ENCODE data around the gene GPATCH1. TPM values are rescaled to one million over a fixed set of nuclear protein-coding genes. Genes with fewer than 3 reads are reported as not detected.
"Not testable (repeated sequence)": the region's sequence is repeated elsewhere in the genome, so short reads cannot be mapped to it uniquely, and the experiment has no call there.

Gene GPATCH1
- total RNA-seq, 2 experiments from 2014 or later = 14.7 to 14.9 TPM

DNA sequence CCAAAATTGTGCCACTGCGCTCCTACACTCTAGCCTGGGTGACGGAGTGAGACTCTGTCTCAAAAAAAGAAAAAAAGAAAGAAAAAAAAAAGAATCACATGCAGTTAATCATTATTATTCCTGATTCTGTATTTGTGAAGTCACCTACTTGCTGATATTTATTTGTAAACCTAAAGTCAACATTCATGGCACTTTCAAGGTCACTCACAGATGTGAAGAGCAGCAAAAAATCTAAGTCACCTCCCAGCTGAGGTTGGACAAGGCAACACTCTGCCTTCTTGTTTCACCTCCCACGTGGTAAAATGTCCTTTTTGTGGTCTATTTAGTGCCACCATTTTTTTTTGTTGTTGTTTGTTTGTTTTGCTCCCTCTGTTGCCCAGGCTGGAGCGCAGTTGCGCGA, 77.4 kb downstream of the GPATCH1 start:
- no peak for DNase-seq
- Mint-ChIP-seq H3K27ac (peak overlapping the region; percentile 69), H3K4me3 (no peak overlapping the region), H3K9me3 (peaks cover 4% of the 10 kb centered on the region), H3K27me3 (no peaks in the 10 kb centered on the region), H3K4me1 (peaks cover 41% of the 10 kb centered on the region), H3K36me3 (ENCODE audit: low read depth) (peaks cover 4% of the 10 kb centered on the region)
- ChIA-PET CTCF (interaction anchor here (2.5 to 10.2 kb wide), 2 partner anchors 14 to 19 kb away, joined by 8 to 58 read pairs; no protein-coding TSS in a partner anchor), POLR2A (interaction anchor here (2.5 kb wide), 1 partner anchor 19 kb away, joined by 12 read pairs; no protein-coding TSS in a partner anchor)

DNA sequence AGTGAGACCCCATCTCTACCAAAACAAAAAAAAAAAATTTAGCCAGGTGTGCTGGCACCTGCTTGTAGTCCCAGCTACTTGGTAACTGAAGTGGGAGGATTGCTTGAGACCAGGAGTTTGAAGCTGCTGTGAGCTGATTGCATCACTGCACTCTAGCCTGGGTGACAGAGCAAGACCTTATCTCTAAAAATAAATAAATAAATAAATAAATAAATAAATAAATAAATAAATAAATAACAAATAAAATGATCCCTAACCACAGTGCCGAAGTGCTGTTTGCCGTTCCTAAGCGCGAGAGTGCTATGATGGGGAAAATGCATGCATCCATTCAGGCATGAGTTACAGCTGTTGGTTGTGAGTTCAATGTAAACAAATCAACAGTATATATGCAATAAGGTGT, 78.2 kb downstream of the GPATCH1 start:
- H3K36me3 Mint-ChIP-seq (ENCODE audit: low read depth) = peaks cover 4% of the 10 kb centered on the region
- ChIA-PET CTCF (interaction anchor here (10.2 kb wide), 1 partner anchor 18 kb away, joined by 58 read pairs; no protein-coding TSS in a partner anchor), POLR2A (interaction anchor here (2.5 kb wide), 1 partner anchor 18 kb away, joined by 12 read pairs; no protein-coding TSS in a partner anchor)
- H3K4me3 Mint-ChIP-seq = no peak overlapping the region
- no peak for DNase-seq
- H3K4me1 Mint-ChIP-seq = peaks cover 41% of the 10 kb centered on the region
- H3K27ac Mint-ChIP-seq = no peak overlapping the region
- H3K27me3 Mint-ChIP-seq = no peaks in the 10 kb centered on the region
- peaks cover 4% of the 10 kb centered on the region for H3K9me3 Mint-ChIP-seq

DNA sequence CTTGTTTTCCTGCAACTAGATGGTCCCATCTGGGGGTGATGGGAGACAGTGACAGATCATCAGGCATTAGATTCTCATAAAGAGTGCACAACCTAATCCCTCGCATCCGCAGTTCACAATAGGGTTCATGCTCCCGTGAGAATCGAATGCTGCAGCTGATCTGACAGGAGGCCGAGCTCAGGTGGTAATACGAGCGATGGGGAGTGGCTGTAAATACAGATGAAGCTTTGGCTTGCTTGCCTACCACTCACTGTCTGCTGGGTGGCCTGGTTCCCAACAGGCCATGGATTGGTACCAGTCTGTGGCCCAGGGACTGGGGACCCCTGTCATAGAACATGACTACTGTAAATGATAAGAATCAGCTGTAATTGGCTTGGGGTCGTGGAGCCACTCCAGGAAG, 78.9 kb downstream of the GPATCH1 start:
- POLR2A ChIA-PET = interaction anchor here (0.6 to 2.5 kb wide), 2 partner anchors 17 to 78 kb away, joined by 3 to 12 read pairs; no protein-coding TSS in a partner anchor
- Mint-ChIP-seq H3K27ac (peak overlapping the region; percentile 88), H3K4me3 (peak overlapping the region; percentile 24), H3K9me3 (peaks cover 4% of the 10 kb centered on the region), H3K27me3 (no peaks in the 10 kb centered on the region), H3K4me1 (peaks cover 41% of the 10 kb centered on the region), H3K36me3 (ENCODE audit: low read depth) (peaks cover 4% of the 10 kb centered on the region)
- CTCF ChIA-PET = interaction anchor here (0.7 to 10.2 kb wide), 7 partner anchors 12 to 1518 kb away, joined by 3 to 58 read pairs (median 4); no protein-coding TSS in a partner anchor
- no peak for DNase-seq

DNA sequence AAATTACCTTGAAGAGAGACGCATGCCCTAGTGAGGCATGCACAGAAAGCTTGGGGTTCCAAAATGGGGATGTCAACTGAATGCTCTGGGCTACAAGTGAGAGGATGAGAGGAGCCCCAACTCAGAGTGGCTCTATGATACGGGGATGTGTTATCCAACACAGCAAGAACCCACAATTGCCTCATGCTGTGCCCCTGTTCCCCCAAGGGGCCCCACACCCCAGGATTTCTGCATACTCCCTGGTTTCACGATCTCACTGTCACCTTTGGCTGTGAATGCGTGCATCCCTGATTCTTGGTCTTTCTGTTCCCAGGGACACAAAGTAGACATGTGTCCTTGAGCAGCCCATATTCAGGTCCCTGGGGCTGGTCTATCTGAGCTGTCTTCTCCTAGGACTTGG, 80.2 kb downstream of the GPATCH1 start:
- Mint-ChIP-seq H3K4me3 (no peak overlapping the region), H3K4me1 (peaks cover 41% of the 10 kb centered on the region), H3K27ac (peak overlapping the region; percentile 88), H3K36me3 (ENCODE audit: low read depth) (peaks cover 4% of the 10 kb centered on the region), H3K9me3 (peaks cover 4% of the 10 kb centered on the region), H3K27me3 (no peaks in the 10 kb centered on the region)
- POLR2A ChIA-PET = interaction anchor here (2.5 kb wide), 1 partner anchor 16 kb away, joined by 12 read pairs; no protein-coding TSS in a partner anchor
- no peak for DNase-seq
- CTCF ChIA-PET = interaction anchor here (1.3 to 10.2 kb wide), 5 partner anchors 10 to 23 kb away, joined by 3 to 58 read pairs (median 5); no protein-coding TSS in a partner anchor

- ChIA-PET CTCF (interaction anchor here (1.2 to 10.2 kb wide), 3 partner anchors 14 to 21 kb away, joined by 3 to 58 read pairs (median 4); no protein-coding TSS in a partner anchor), POLR2A (interaction anchor here (0.6 kb wide), 1 partner anchor 13 kb away, joined by 3 read pairs; no protein-coding TSS in a partner anchor)
- no peak overlapping the region for H3K4me3 Mint-ChIP-seq
- H3K9me3 Mint-ChIP-seq = peaks cover 13% of the 10 kb centered on the region
- no peak for DNase-seq
- H3K36me3 Mint-ChIP-seq (ENCODE audit: low read depth) = peaks cover 4% of the 10 kb centered on the region
- no peaks in the 10 kb centered on the region for H3K27me3 Mint-ChIP-seq
- peaks cover 32% of the 10 kb centered on the region for H3K4me1 Mint-ChIP-seq
- H3K27ac Mint-ChIP-seq = no peak overlapping the region
Observed at GRCh38 chr19:33163481-33163880, 82.5 kb downstream of the GPATCH1 start.

DNA sequence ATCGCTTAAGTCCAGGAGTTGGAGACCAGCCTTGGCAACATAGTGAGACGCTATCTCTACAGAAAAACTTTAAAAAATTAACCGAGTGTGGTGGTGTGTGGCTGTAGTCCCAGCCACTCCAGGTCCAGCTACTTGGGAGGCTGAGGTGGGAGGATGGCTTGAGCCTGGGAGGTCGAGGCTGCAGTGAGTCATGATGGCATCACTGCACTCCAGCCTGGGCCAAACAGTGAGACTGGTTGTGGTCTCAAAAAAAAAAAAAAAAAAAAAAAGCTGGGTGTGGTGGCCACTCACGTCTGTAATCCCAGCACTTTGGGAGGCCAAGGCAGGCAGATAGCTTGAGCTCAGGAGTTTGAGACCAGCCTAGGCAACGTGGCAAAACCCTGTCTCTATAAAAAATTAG, 85.1 kb downstream of the GPATCH1 start:
- H3K27ac Mint-ChIP-seq; H3K4me3 Mint-ChIP-seq; H3K27me3 Mint-ChIP-seq; H3K36me3 Mint-ChIP-seq (ENCODE audit: low read depth); DNase-seq; H3K4me1 Mint-ChIP-seq: not testable (repeated sequence)
- ChIA-PET CTCF (interaction anchor here (0.6 to 10.2 kb wide), 3 partner anchors 11 to 36 kb away, joined by 3 to 58 read pairs (median 3); no protein-coding TSS in a partner anchor), POLR2A (interaction anchor here (0.6 kb wide), 1 partner anchor 178 kb away, joined by 4 read pairs; no protein-coding TSS in a partner anchor)
- peaks cover 13% of the 10 kb centered on the region for H3K9me3 Mint-ChIP-seq

GRCh38 chr19:33167438-33167837, 86.5 kb downstream of the GPATCH1 start:
- no peak for DNase-seq
- Mint-ChIP-seq H3K4me3 (no peak overlapping the region), H3K9me3 (peaks cover 13% of the 10 kb centered on the region), H3K27ac (no peak overlapping the region), H3K36me3 (ENCODE audit: low read depth) (peaks cover 4% of the 10 kb centered on the region), H3K27me3 (no peaks in the 10 kb centered on the region), H3K4me1 (peaks cover 1% of the 10 kb centered on the region)
- ChIA-PET POLR2A (no interaction called here), CTCF (interaction anchor here (10.2 kb wide), 1 partner anchor 10 kb away, joined by 58 read pairs; no protein-coding TSS in a partner anchor)

DNA sequence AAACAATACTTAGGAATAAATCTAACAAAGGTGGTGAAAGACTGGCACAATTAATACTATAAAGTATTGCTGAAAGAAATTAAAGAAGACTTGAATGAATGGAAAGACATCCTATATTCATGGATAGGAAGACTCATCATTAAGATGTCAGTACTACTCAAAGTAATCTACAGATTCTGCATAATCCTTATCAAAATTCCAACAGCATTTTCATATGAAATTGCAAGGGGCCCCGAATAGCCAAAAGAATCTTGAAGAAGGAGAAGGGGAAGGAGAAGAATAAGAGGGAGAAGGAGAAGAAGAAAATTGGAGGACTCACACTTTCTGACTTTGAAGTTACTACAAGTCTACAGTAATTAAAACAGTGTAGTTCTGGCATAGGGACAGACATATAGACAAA, 87.5 kb downstream of the GPATCH1 start:
- Mint-ChIP-seq H3K27ac (no peak overlapping the region), H3K4me3 (no peak overlapping the region), H3K9me3 (peaks cover 13% of the 10 kb centered on the region), H3K27me3 (no peaks in the 10 kb centered on the region), H3K36me3 (ENCODE audit: low read depth) (peaks cover 5% of the 10 kb centered on the region), H3K4me1 (peaks cover 5% of the 10 kb centered on the region)
- DNase-seq = no peak
- ChIA-PET CTCF (no interaction called here), POLR2A (no interaction called here)

DNA sequence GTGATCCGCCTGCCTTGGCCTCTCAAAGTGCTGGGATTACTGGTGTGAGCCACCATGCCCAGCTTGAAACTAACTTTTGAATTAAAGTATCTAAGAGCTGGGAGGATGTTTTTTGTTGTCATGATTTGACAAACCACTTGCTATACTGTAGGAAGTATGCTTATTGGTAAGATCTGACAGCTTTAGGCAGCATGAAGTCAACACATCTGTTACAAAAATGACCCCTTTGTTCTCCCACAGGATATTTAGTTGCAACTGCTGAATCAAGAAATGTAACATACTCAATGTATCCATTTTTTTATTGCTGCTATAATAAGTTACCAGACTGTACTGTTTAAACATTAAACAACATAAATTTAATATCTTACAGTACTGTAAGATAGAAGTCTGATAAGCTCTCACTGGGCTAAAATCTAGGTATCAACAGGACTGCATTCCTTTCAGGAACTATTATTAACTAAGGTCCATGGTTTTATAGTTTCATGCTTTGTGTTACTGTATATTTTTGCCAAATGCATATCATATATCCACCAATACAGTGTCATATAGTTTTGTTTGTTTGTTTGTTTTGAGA, 90.3 kb downstream of the GPATCH1 start:
- H3K9me3 Mint-ChIP-seq = peaks cover 13% of the 10 kb centered on the region
- no peak overlapping the region for H3K4me3 Mint-ChIP-seq
- CTCF ChIA-PET = interaction anchor here (1.1 to 2.5 kb wide), 2 partner anchors 9 to 504 kb away, joined by 3 to 5 read pairs; no protein-coding TSS in a partner anchor
- DNase-seq = no peak
- H3K4me1 Mint-ChIP-seq = peaks cover 19% of the 10 kb centered on the region
- H3K36me3 Mint-ChIP-seq (ENCODE audit: low read depth) = peaks cover 9% of the 10 kb centered on the region
- POLR2A ChIA-PET = no interaction called here
- no peaks in the 10 kb centered on the region for H3K27me3 Mint-ChIP-seq
- H3K27ac Mint-ChIP-seq = no peak overlapping the region

- H3K27ac Mint-ChIP-seq = no peak overlapping the region
Observed at GRCh38 chr19:33171916-33172359, 91.0 kb downstream of the GPATCH1 start.

GRCh38 chr19:33174186-33174585, 93.2 kb downstream of the GPATCH1 start:
- CTCF ChIA-PET = interaction anchor here (0.6 to 1.7 kb wide), 5 partner anchors 10 to 270 kb away, joined by 3 to 5 read pairs (median 3); no protein-coding TSS in a partner anchor
- Mint-ChIP-seq H3K4me1 (peaks cover 35% of the 10 kb centered on the region), H3K36me3 (ENCODE audit: low read depth) (peaks cover 6% of the 10 kb centered on the region), H3K27ac (no peak overlapping the region), H3K27me3 (peaks cover 2% of the 10 kb centered on the region), H3K9me3 (no peaks in the 10 kb centered on the region), H3K4me3 (no peak overlapping the region)
- no peak for DNase-seq
- POLR2A ChIA-PET = no interaction called here

More at GRCh38 chr19:33171916-33172359, 91.0 kb downstream of the GPATCH1 start:
- ChIA-PET CTCF (interaction anchor here (2.5 kb wide), 1 partner anchor 10 kb away, joined by 5 read pairs; no protein-coding TSS in a partner anchor), POLR2A (no interaction called here)
- H3K27me3 Mint-ChIP-seq = peaks cover 2% of the 10 kb centered on the region
- no peak for DNase-seq
- peaks cover 22% of the 10 kb centered on the region for H3K4me1 Mint-ChIP-seq
- H3K9me3 Mint-ChIP-seq = peaks cover 13% of the 10 kb centered on the region
- no peak overlapping the region for H3K4me3 Mint-ChIP-seq
- H3K36me3 Mint-ChIP-seq (ENCODE audit: low read depth) = peaks cover 9% of the 10 kb centered on the region

DNA sequence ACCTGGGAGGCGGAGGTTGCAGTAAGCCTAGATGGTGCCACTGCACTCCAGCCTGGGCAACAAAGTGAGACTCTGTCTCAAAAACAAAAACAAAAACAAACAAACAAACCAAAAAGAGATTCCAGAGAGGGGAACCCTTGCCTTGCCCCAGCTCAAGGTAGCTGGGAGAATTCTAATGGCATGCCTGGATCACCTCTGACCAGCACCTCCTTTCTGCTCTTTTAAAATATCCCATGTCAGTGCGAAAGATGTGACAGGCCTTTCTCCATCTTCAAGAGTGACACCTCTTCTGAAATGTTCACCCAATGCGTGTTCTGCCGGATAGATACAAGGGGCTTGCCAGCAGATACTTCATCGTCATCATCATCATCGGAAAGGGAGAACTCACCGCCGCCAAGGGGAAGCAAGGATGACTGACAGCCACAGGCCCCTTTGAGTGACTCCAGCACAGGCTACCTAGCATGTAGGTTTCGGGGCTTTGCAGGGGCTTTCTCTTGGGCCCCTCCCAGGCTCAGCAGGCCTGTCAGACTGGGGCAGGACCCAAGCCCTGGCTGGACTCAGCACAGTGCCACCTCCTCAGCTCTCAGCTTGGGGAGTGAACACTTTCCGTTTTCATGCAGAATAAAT, 94.3 kb downstream of the GPATCH1 start:
- Mint-ChIP-seq H3K4me1 (peaks cover 36% of the 10 kb centered on the region), H3K9me3 (no peaks in the 10 kb centered on the region), H3K36me3 (ENCODE audit: low read depth) (peaks cover 6% of the 10 kb centered on the region), H3K4me3 (peak overlapping the region; percentile 91), H3K27ac (peak overlapping the region; percentile 20), H3K27me3 (peaks cover 2% of the 10 kb centered on the region)
- DNase-seq = no peak
- ChIA-PET CTCF (interaction anchor here (0.5 to 5.3 kb wide), 7 partner anchors 9 to 199 kb away, joined by 3 to 58 read pairs (median 5); no protein-coding TSS in a partner anchor), POLR2A (no interaction called here)
